ENCODE data around the gene PRODH2. TPM values are rescaled to one million over a fixed set of nuclear protein-coding genes. Genes with fewer than 3 reads are reported as not detected.

Gene PRODH2
- polyA plus RNA-seq, 1 of the 3 experiments (the other 2 are of a cell fraction), result not detected

- Histone ChIP-seq H4K20me1 (ENCODE audit: insufficient read depth) (no peaks in the 10 kb centered on the region), H3K27me3 (ENCODE audit: insufficient read depth) (peaks cover 24% of the 10 kb centered on the region), H3K9me3 (no peaks in the 10 kb centered on the region), H3K27ac (ENCODE audit: low read depth in 2 of 2, low read length in 1 of 2) (no peak within 1 kb of the TSS), H3K9ac (no peak within 1 kb of the TSS), H3F3A (replicated peaks; ENCODE audit: insufficient read depth) (no peaks in the 10 kb centered on the region), H3K4me2 (no peak within 1 kb of the TSS), H3K36me3 (replicated peaks in 1 of 2; ENCODE audit: control insufficient read depth in 1 of 2, insufficient read depth in 2 of 2, low read length in 1 of 2) (no peaks in the 10 kb centered on the region), H3K79me2 (ENCODE audit: insufficient read depth) (no peaks in the 10 kb centered on the region), H3K4me1 (ENCODE audit: control insufficient read depth in 1 of 2, insufficient read depth in 2 of 2, low read depth in 1 of 2, low read length in 1 of 2) (peaks cover 0 to 9% of the 10 kb centered on the region in 2 experiments; a peak in 1 of 4 replicates), H3K4me3 (ENCODE audit: low read depth in 2 of 2, low read length in 1 of 2) (no peak within 1 kb of the TSS), H3K9me2 (no peaks in the 10 kb centered on the region), H2AFZ (ENCODE audit: low read depth) (no peak within 1 kb of the TSS)
- TF ChIP-seq RAD21 (IDR thresholded peaks at IDR 0.05; ENCODE audit: low read length) (no peak), SIN3A (IDR thresholded peaks at IDR 0.05; ENCODE audit: borderline replicate concordance, low read depth, low read length) (no peak), MEF2A (IDR thresholded peaks at IDR 0.05; ENCODE audit: borderline replicate concordance, low read depth) (no peak), GABPA (IDR thresholded peaks at IDR 0.05; ENCODE audit: low read depth) (no peak), FOSL2 (IDR thresholded peaks at IDR 0.05; ENCODE audit: borderline replicate concordance, low read depth) (no peak), TAF1 (IDR thresholded peaks at IDR 0.05; ENCODE audit: borderline replicate concordance, low read depth, low read length) (no peak), TCF12 (IDR thresholded peaks at IDR 0.05) (no peak), RFX5 (IDR thresholded peaks at IDR 0.05; ENCODE audit: low read length) (no peak), JUND (IDR thresholded peaks at IDR 0.05) (no peak), NFIC (IDR thresholded peaks at IDR 0.05; ENCODE audit: borderline replicate concordance) (no peak), CHD2 (IDR thresholded peaks at IDR 0.05; ENCODE audit: low read length, partially characterized antibody) (no peak), NRF1 (IDR thresholded peaks at IDR 0.05; ENCODE audit: low read depth, low read length) (no peak), TEAD4 (IDR thresholded peaks at IDR 0.05; ENCODE audit: borderline replicate concordance, insufficient read depth) (no peak), MXI1 (IDR thresholded peaks at IDR 0.05; ENCODE audit: low read depth, low read length) (no peak), YY1 (IDR thresholded peaks at IDR 0.05; ENCODE audit: low read depth) (no peak)
- TF ChIP-seq, protein P1, sequence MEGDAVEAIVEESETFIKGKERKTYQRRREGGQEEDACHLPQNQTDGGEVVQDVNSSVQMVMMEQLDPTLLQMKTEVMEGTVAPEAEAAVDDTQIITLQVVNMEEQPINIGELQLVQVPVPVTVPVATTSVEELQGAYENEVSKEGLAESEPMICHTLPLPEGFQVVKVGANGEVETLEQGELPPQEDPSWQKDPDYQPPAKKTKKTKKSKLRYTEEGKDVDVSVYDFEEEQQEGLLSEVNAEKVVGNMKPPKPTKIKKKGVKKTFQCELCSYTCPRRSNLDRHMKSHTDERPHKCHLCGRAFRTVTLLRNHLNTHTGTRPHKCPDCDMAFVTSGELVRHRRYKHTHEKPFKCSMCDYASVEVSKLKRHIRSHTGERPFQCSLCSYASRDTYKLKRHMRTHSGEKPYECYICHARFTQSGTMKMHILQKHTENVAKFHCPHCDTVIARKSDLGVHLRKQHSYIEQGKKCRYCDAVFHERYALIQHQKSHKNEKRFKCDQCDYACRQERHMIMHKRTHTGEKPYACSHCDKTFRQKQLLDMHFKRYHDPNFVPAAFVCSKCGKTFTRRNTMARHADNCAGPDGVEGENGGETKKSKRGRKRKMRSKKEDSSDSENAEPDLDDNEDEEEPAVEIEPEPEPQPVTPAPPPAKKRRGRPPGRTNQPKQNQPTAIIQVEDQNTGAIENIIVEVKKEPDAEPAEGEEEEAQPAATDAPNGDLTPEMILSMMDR (IDR thresholded peaks at IDR 0.05), result no peak
- TF ChIP-seq, protein P2, sequence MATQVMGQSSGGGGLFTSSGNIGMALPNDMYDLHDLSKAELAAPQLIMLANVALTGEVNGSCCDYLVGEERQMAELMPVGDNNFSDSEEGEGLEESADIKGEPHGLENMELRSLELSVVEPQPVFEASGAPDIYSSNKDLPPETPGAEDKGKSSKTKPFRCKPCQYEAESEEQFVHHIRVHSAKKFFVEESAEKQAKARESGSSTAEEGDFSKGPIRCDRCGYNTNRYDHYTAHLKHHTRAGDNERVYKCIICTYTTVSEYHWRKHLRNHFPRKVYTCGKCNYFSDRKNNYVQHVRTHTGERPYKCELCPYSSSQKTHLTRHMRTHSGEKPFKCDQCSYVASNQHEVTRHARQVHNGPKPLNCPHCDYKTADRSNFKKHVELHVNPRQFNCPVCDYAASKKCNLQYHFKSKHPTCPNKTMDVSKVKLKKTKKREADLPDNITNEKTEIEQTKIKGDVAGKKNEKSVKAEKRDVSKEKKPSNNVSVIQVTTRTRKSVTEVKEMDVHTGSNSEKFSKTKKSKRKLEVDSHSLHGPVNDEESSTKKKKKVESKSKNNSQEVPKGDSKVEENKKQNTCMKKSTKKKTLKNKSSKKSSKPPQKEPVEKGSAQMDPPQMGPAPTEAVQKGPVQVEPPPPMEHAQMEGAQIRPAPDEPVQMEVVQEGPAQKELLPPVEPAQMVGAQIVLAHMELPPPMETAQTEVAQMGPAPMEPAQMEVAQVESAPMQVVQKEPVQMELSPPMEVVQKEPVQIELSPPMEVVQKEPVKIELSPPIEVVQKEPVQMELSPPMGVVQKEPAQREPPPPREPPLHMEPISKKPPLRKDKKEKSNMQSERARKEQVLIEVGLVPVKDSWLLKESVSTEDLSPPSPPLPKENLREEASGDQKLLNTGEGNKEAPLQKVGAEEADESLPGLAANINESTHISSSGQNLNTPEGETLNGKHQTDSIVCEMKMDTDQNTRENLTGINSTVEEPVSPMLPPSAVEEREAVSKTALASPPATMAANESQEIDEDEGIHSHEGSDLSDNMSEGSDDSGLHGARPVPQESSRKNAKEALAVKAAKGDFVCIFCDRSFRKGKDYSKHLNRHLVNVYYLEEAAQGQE (IDR thresholded peaks at IDR 0.05; ENCODE audit: low read depth, low read length), result no peak
- ChIA-PET CTCF (interaction anchor here (1.0 to 1.9 kb wide), 2 partner anchors 14 to 18 kb away, joined by 3 to 5 read pairs; no protein-coding TSS in a partner anchor), POLR2A (no interaction called here)
- WGBS (ENCODE audit: low lambda C conversion rate), result 67% methylated on average over 5 of the region's 9 CpGs
- DNase-seq, result no peak
Measured at GRCh38 chr19:35852029-35852780, 39.6 kb upstream of the PRODH2 start, which contains the start of gene NPHS1. NPHS1 (minus strand) TSS chr19:35852504; CDS start chr19:35851837, 667 bp downstream.

Measured in SK-N-SH (cell line).